Naive thymus-derived CD4-positive, alpha-beta T cell (primary cell): ENCODE results near the gene SUGP2. TPM values are rescaled to one million over a fixed set of nuclear protein-coding genes. Genes with fewer than 3 reads are reported as not detected.

Experiments used
- ATAC-seq: fragments of 150-1000 bp; cut with Tn5 transposase; 2 replicates; pipeline ENCODE4 v1.10.0; 2021; ENCODE audit warnings: mild to moderate bottlenecking, moderate library complexity
- CTCF ChIA-PET: fragments of 350-600 bp; sonication (Branson Sonifier 250); formaldehyde crosslinking; loops from one replicate; lab custom pipeline; 2021; ENCODE audit warnings: antibody characterized with exemption; lab: Charles Lee
- POLR2A ChIA-PET: fragments of 350-600 bp; sonication (Branson Sonifier 250); formaldehyde crosslinking; loops from one replicate; lab custom pipeline; 2021; ENCODE audit warnings: antibody characterized with exemption, inconsistent platforms; lab: Charles Lee
- DNase-seq, 9 donors: peaks; one replicate each; pipeline versions ENCODE4 v3.0.0 to v3.0.0-alpha.2; 2020 to 2022; ENCODE audit warnings: mixed read lengths in 1 of 9
- H3K27ac ChIP-seq: one replicate; pipeline ENCODE4 v1.7.0; 2013; ENCODE audit warnings: mild to moderate bottlenecking, low read depth, low read length, moderate library complexity
- H3K27me3 ChIP-seq, 2 donors: one replicate each; pipeline ENCODE4 v1.7.0; 2013; ENCODE audit warnings: low read length in 2 of 2, mild to moderate bottlenecking in 2 of 2, moderate library complexity in 2 of 2; ENCODE audit not compliant: control insufficient read depth in 2 of 2, insufficient read depth in 2 of 2
- H3K36me3 ChIP-seq, 3 experiments: 1 replicate in 2 of 3; 2 replicates in 1 of 3; pipeline ENCODE4 v1.7.0; 2013; ENCODE audit warnings: low read length in 3 of 3, mild to moderate bottlenecking in 3 of 3, moderate library complexity in 1 of 3; ENCODE audit not compliant: insufficient read depth in 3 of 3, control insufficient read depth in 2 of 3
- H3K4me1 ChIP-seq, 2 donors: one replicate each; pipeline ENCODE4 v1.7.0; 2013; ENCODE audit warnings: low read length in 2 of 2, mild to moderate bottlenecking in 2 of 2, moderate library complexity in 1 of 2; ENCODE audit not compliant: control insufficient read depth in 2 of 2, insufficient read depth in 2 of 2
- H3K4me3 ChIP-seq: 2 replicates; pipeline ENCODE4 v1.7.0; 2013; ENCODE audit warnings: mild to moderate bottlenecking, low read length
- H3K9me3 ChIP-seq, 3 experiments: 1 replicate in 2 of 3; 2 replicates in 1 of 3; pipeline ENCODE4 v1.7.0; 2013; ENCODE audit warnings: low read length in 3 of 3; ENCODE audit not compliant: control insufficient read depth in 2 of 3
- H3K27ac Mint-ChIP-seq, 9 donors: one replicate each; pipeline ENCODE4 v1.8.0; 2020 to 2022; ENCODE audit warnings: mixed read lengths in 9 of 9, mild to moderate bottlenecking in 8 of 9, moderate library complexity in 5 of 9, inconsistent platforms in 2 of 9
- H3K27me3 Mint-ChIP-seq, 5 donors: one replicate each; pipeline ENCODE4 v1.8.0; 2021 to 2022; ENCODE audit warnings: mixed read lengths in 5 of 5, mild to moderate bottlenecking in 1 of 5
- H3K36me3 Mint-ChIP-seq, 5 donors: one replicate each; pipeline ENCODE4 v1.8.0; 2020 to 2022; ENCODE audit warnings: mixed read lengths in 5 of 5, mild to moderate bottlenecking in 3 of 5, inconsistent platforms in 1 of 5
- H3K4me1 Mint-ChIP-seq, 7 donors: one replicate each; pipeline ENCODE4 v1.8.0; 2020 to 2022; ENCODE audit warnings: mixed read lengths in 7 of 7, mild to moderate bottlenecking in 3 of 7, inconsistent platforms in 1 of 7
- H3K4me3 Mint-ChIP-seq, 10 donors: one replicate each; pipeline ENCODE4 v1.8.0; 2020 to 2022; ENCODE audit warnings: mild to moderate bottlenecking in 10 of 10, mixed read lengths in 10 of 10, moderate library complexity in 6 of 10, inconsistent platforms in 2 of 10
- H3K9me3 Mint-ChIP-seq, 11 donors: one replicate each; pipeline ENCODE4 v1.8.0; 2020 to 2022; ENCODE audit warnings: mixed read lengths in 11 of 11, mild to moderate bottlenecking in 4 of 11, inconsistent platforms in 1 of 11, moderate library complexity in 1 of 11
- intact Hi-C, 2 donors: fragments of 100-400 bp; cut with micrococcal nuclease; formaldehyde crosslinking; loops; one replicate each; pipeline ENCODE4 v1.15.1; 2023
- polyA plus RNA-seq, 2 donors: library from polyadenylated mRNA; unstranded; fragments of 300-500 nt; fragmentation: Illumina TruSeq; gene quantifications; one replicate each; pipeline ENCODE4 v1.2.3, GENCODE V29; 2021
- total RNA-seq, 6 experiments: library from RNA in 5 of 6; stranded (reverse) in 5 of 6; gene quantifications; 1 replicate in 5 of 6; 2 replicates in 1 of 6; pipeline ENCODE4 v1.2.3 and lab custom pipeline; 2021 to 2026

The SUGP2 gene
- total RNA-seq (100 to 1,000 TPM; 116 to 145 (median 129) TPM), polyA plus RNA-seq (10 to 100 TPM in 1 of 2 donors, 1 to 10 TPM in 1; 9.3 to 15.0 TPM), total RNA-seq (lab: John Stamatoyannopoulos, UW) (186 reads per million, percentile 92 among the genes with 10 or more reads in this experiment)

DNA sequence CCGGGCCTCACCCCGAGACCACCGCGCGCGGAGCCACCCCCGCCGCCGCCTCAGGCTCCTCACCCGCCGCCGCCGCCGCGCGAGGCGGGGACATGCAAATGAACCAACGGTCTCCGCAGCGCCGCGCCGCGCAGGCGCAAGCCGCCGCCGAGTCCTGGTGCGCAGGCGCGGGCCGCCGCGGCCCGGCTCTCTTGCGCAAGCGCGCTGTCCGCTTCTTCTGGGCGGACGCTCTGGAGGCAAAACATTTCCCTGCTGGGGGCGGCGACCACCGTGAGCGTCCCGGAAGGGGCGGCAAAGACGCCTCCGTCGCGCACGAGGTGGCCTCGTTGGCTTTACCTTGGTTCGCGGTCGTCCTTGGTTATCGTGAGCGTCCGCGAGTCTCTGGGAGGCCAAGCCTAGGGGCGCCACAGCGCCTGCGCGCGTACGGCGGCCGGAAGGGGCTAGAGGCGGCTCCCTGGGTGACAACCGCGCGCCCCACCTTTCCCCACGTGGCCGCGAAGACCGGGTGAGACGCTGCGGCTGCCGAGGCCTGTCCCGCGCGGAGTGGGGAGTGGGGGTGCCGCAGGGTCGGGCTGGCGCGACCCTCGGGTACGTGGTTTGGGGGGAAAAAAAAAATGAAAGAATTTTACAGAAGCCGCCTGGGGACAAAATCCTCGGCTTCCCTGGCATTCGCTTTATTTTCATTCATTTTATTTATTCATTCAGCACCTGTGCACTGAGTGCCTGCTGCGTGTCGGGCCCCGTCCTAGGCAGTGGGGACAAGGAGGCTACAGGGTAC lies at the start of gene SUGP2, which contains the start of gene ARMC6:
TSS of gene SUGP2 (minus strand) at position 92 of the 778 bp plus-strand sequence. CDS start 2,446 bp downstream, outside the sequence.
TSS of gene ARMC6 (plus strand) at position 178 of the 778 bp plus-strand sequence. CDS start 607 bp downstream, outside the sequence.
- Mint-ChIP-seq H3K36me3 (peaks cover 0 to 21% (median under 1%) of the 10 kb centered on the region in 5 donors), H3K27me3 (no peaks in the 10 kb centered on the region), H3K9me3 (no peaks in the 10 kb centered on the region), H3K4me1 (peaks cover 16 to 40% (median 36%) of the 10 kb centered on the region in 7 donors), H3K27ac (peak within 1 kb of the TSS; percentile 86 to 100 (median 94)), H3K4me3 (peak within 1 kb of the TSS; percentile 88 to 100 (median 96))
- ChIA-PET CTCF (no interaction called here), POLR2A (no interaction called here)
- no peaks in the 10 kb centered on the region for H3K27me3 ChIP-seq
- peak; percentile 87 for ATAC-seq
- H3K36me3 ChIP-seq: peaks cover 0 to 25% (median under 1%) of the 10 kb centered on the region in 3 experiments
- peaks cover 14 to 16% of the 10 kb centered on the region in 2 donors for H3K4me1 ChIP-seq
- peak within 1 kb of the TSS; percentile 84 for H3K4me3 ChIP-seq
- intact Hi-C loops: loop anchor here (1.0 to 2.0 kb wide), 6 partner anchors 30 to 511 kb away; partner anchors contain the start of genes BORCS8 (in 2 of the 2), RFXANK (in 2 of the 2), SLC25A42 (in 2 of the 2) and TMEM161A (in 2 of the 2)
- H3K27ac ChIP-seq: peak within 1 kb of the TSS; percentile 86
- H3K9me3 ChIP-seq: no peaks in the 10 kb centered on the region
- DNase-seq: peak; percentile 84 to 96 (median 94)

DNA sequence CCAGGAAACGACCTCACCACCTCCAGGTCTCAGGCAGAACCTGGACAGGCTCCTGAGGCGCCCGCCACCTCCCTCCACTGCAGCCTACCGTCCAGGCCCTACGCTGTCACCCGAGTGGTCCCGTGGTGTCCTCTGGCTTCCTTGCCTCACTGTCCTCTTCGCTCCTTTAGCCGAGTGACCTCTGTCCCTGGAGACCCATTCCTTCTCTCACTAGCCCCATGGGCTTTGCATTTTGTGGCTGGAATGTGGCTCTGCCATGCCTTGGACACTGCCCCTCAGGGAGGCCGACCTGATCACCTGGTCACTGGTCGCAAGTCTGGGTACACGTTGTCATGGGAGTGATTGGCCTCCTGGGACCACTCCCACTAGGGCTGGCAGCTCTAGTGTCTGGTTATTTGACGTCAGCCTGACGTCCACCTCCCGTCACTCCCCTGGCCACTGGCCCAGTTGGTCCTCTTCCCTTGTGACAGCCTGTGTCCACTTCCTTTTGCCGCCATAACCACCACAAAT lies 48.4 kb upstream of the SUGP2 start:
- Mint-ChIP-seq H3K36me3 (peaks cover 1 to 19% (median 4%) of the 10 kb centered on the region in 5 donors), H3K4me3 (no peak overlapping the region), H3K27ac (peak overlapping the region in 2 of 9 donors; percentile 26 to 52), H3K27me3 (no peaks in the 10 kb centered on the region), H3K9me3 (no peaks in the 10 kb centered on the region), H3K4me1 (peaks cover 0 to 24% (median 19%) of the 10 kb centered on the region in 7 donors)
- Histone ChIP-seq H3K36me3 (peaks cover 0 to 27% (median 3%) of the 10 kb centered on the region in 3 experiments), H3K27ac (no peak overlapping the region), H3K27me3 (no peaks in the 10 kb centered on the region), H3K4me1 (peaks cover 0 to 5% of the 10 kb centered on the region in 2 donors), H3K4me3 (no peak overlapping the region), H3K9me3 (no peaks in the 10 kb centered on the region)
- ATAC-seq (no peak), DNase-seq (no peak)
- CTCF ChIA-PET: no interaction called here
- intact Hi-C loops: no loop called here
- POLR2A ChIA-PET: no interaction called here

DNA sequence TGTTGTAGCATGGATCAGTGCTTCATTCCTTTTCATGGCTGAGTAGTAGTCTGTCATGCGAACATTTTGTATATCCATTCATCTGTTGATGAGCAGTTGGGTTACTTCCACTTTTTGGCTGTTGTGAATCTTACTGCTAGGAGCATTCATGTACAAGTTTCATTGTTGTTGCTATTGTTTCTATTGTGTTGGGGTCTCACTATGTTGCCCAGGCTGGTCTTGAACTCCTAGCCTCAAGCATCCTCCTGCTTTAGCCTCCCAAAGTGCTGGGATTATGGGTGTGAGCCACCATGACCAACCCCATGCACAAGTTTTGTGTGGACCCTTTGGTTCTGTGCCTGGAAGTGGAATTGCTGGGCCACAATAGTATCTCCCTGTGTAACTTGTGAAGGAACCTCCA lies 46.3 kb upstream of the SUGP2 start:
- H3K27me3 ChIP-seq: no peaks in the 10 kb centered on the region
- H3K9me3 Mint-ChIP-seq: no peaks in the 10 kb centered on the region
- peaks cover 0 to 5% of the 10 kb centered on the region in 2 donors for H3K4me1 ChIP-seq
- POLR2A ChIA-PET: no interaction called here
- CTCF ChIA-PET: no interaction called here
- no peak overlapping the region for H3K27ac ChIP-seq
- peaks cover 0 to 41% (median 3%) of the 10 kb centered on the region in 3 experiments for H3K36me3 ChIP-seq
- no peak for ATAC-seq
- intact Hi-C loops: no loop called here
- no peaks in the 10 kb centered on the region for H3K27me3 Mint-ChIP-seq
- H3K27ac Mint-ChIP-seq: peak overlapping the region in 2 of 9 donors; percentile 69 to 80
- peaks cover 0 to 30% (median 25%) of the 10 kb centered on the region in 7 donors for H3K4me1 Mint-ChIP-seq
- H3K36me3 Mint-ChIP-seq: peaks cover 1 to 22% (median 6%) of the 10 kb centered on the region in 5 donors
- H3K4me3 ChIP-seq: no peak overlapping the region
- no peak overlapping the region for H3K4me3 Mint-ChIP-seq
- DNase-seq: no peak
- no peaks in the 10 kb centered on the region for H3K9me3 ChIP-seq

GRCh38 chr19:19078801-19079200 lies 45.5 kb upstream of the SUGP2 start:
- Mint-ChIP-seq H3K4me1 (peaks cover 0 to 35% (median 29%) of the 10 kb centered on the region in 7 donors), H3K27me3 (no peaks in the 10 kb centered on the region), H3K9me3 (no peaks in the 10 kb centered on the region), H3K27ac (no peak overlapping the region), H3K4me3 (no peak overlapping the region), H3K36me3 (peaks cover 1 to 22% (median 9%) of the 10 kb centered on the region in 5 donors)
- Histone ChIP-seq H3K4me1 (peaks cover 0 to 5% of the 10 kb centered on the region in 2 donors), H3K27me3 (no peaks in the 10 kb centered on the region), H3K27ac (no peak overlapping the region), H3K9me3 (no peaks in the 10 kb centered on the region), H3K4me3 (no peak overlapping the region), H3K36me3 (peaks cover 0 to 46% (median 3%) of the 10 kb centered on the region in 3 experiments)
- DNase-seq: no peak
- intact Hi-C loops: no loop called here
- ChIA-PET CTCF (no interaction called here), POLR2A (interaction anchor here (0.7 kb wide), 1 partner anchor 8 kb away, joined by 3 read pairs; no protein-coding TSS in a partner anchor)
- ATAC-seq: no peak

DNA sequence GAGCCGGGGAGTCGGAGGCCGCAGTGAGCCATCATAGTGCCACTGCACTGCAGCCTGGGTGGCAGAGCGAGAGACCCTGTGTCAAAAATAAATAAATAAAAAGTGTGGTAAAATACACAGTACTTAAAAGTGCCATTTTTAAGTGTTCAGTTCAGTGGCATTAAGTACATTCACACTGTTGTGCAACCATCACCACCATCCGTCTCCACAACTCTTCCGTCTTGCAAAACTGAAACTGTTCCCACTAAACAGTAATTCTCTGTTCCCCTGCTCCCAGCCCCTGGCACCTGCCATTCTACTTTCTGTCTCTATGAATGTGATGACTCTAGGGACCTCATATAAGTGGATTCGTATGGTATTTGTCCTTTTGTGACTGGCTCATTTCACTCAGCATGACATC lies 43.8 kb upstream of the SUGP2 start:
- H3K4me3 Mint-ChIP-seq: no peak overlapping the region
- Histone ChIP-seq H3K36me3 (peaks cover 0 to 38% (median 0%) of the 10 kb centered on the region in 3 experiments), H3K27ac (no peak overlapping the region), H3K27me3 (no peaks in the 10 kb centered on the region), H3K9me3 (no peaks in the 10 kb centered on the region), H3K4me3 (no peak overlapping the region), H3K4me1 (peaks cover 0 to 5% of the 10 kb centered on the region in 2 donors)
- intact Hi-C loops: no loop called here
- H3K27me3 Mint-ChIP-seq: no peaks in the 10 kb centered on the region
- peaks cover 1 to 21% (median 9%) of the 10 kb centered on the region in 5 donors for H3K36me3 Mint-ChIP-seq
- peak overlapping the region in 1 of 9 donors; percentile 38 for H3K27ac Mint-ChIP-seq
- no peaks in the 10 kb centered on the region for H3K9me3 Mint-ChIP-seq
- ChIA-PET CTCF (interaction anchor here (0.5 kb wide), 1 partner anchor 42 kb away, joined by 3 read pairs; no protein-coding TSS in a partner anchor), POLR2A (no interaction called here)
- DNase-seq (no peak), ATAC-seq (no peak)
- peaks cover 0 to 45% (median 38%) of the 10 kb centered on the region in 7 donors for H3K4me1 Mint-ChIP-seq

GRCh38 chr19:19076476-19076875 lies 43.2 kb upstream of the SUGP2 start:
- no peaks in the 10 kb centered on the region for H3K9me3 ChIP-seq
- peaks cover 0 to 38% (median 0%) of the 10 kb centered on the region in 3 experiments for H3K36me3 ChIP-seq
- Mint-ChIP-seq H3K4me1 (peaks cover 0 to 44% (median 39%) of the 10 kb centered on the region in 7 donors), H3K9me3 (no peaks in the 10 kb centered on the region), H3K4me3 (no peak overlapping the region), H3K36me3 (peaks cover 1 to 21% (median 9%) of the 10 kb centered on the region in 5 donors), H3K27ac (no peak overlapping the region), H3K27me3 (no peaks in the 10 kb centered on the region)
- H3K4me1 ChIP-seq: peaks cover 0 to 5% of the 10 kb centered on the region in 2 donors
- no peak for DNase-seq
- no peak overlapping the region for H3K4me3 ChIP-seq
- H3K27ac ChIP-seq: no peak overlapping the region
- CTCF ChIA-PET: interaction anchor here (0.5 kb wide), 1 partner anchor 43 kb away, joined by 3 read pairs; no protein-coding TSS in a partner anchor
- intact Hi-C loops: no loop called here
- POLR2A ChIA-PET: interaction anchor here (0.6 kb wide), 1 partner anchor 45 kb away, joined by 4 read pairs; no protein-coding TSS in a partner anchor
- H3K27me3 ChIP-seq: no peaks in the 10 kb centered on the region
- ATAC-seq: no peak
